Psoas muscle (tissue), 8 donors: ENCODE results near the gene FLVCR1. TPM values are rescaled to one million over a fixed set of nuclear protein-coding genes. Genes with fewer than 3 reads are reported as not detected.

Experiments
- ATAC-seq, 4 donors: fragments of 200-7000 bp; cut with Tn5 transposase; one replicate each; pipeline ENCODE4 v1.9.1; 2020; ENCODE audit warnings: moderate library complexity in 3 of 4, mild to moderate bottlenecking in 2 of 4
- DNase-seq, 2 donors: peaks; one replicate each; pipeline ENCODE4 v3.0.0-alpha.2; 2020
- H3K27ac ChIP-seq: fragments of 200-600 bp; one replicate; pipeline ENCODE4 v1.8.0; 2022
- H3K27me3 ChIP-seq, 3 donors: fragments of 200-600 bp in 1 of 3; one replicate each; pipeline versions ENCODE4 v1.6.1 to v1.8.0; 2013 to 2022; ENCODE audit warnings: low read length in 2 of 3, mild to moderate bottlenecking in 2 of 3, moderate library complexity in 1 of 3; ENCODE audit not compliant: insufficient read depth in 3 of 3
- H3K36me3 ChIP-seq, 2 donors: fragments of 200-600 bp in 1 of 2; one replicate each; pipeline versions ENCODE4 v1.6.1 to v1.8.0; 2013 to 2022; ENCODE audit warnings: low read depth in 1 of 2, mild to moderate bottlenecking in 1 of 2, moderate library complexity in 1 of 2; ENCODE audit not compliant: insufficient read depth in 1 of 2
- H3K4me1 ChIP-seq: fragments of 200-600 bp; one replicate; pipeline ENCODE4 v1.8.0; 2022
- H3K4me3 ChIP-seq: fragments of 200-600 bp; one replicate; pipeline ENCODE4 v1.8.0; 2022; ENCODE audit warnings: mild to moderate bottlenecking
- H3K9me3 ChIP-seq: fragments of 200-600 bp; one replicate; pipeline ENCODE4 v1.8.0; 2022
- WGBS, 3 donors: extraction: QIAGEN DNeasy Blood & Tissue Kit; methylation state at CpG; one replicate each; pipeline versions ENCODE4 v1.1.6 to v1.1.7; 2013; 5-methylcytosine and 5-hydroxymethylcytosine counted together
- intact Hi-C, 2 donors: fragments of 100-400 bp; cut with DNase I; formaldehyde crosslinking; loops; one replicate each; pipeline versions ENCODE4 v1.11.0 to v1.14.2; 2022
- polyA plus RNA-seq, 3 donors: library from polyadenylated mRNA; stranded (reverse); fragments of 200-250 nt; gene quantifications; one replicate each; pipeline ENCODE4 v1.2.3, GENCODE V29; 2013
- total RNA-seq, 4 donors: library from RNA; stranded (reverse); fragmentation: NEBNext Ultra II Directional in 2 of 4; extraction: Animal tissue kit (Norgen Biotek cat#: 25700) in 2 of 4; gene quantifications; one replicate each; pipeline versions ENCODE4 v1.2.1 to v1.2.4, GENCODE V29; 2021 to 2023
- TF ChIP-seq, protein P1 (sequence below): fragments of 200-600 bp; IDR thresholded peaks from one replicate; pipeline ENCODE4 v1.8.0; 2022; ENCODE audit warnings: antibody characterized with exemption
- donor health status: healthy with polysubstance abuse.
- donor health status: DM: no; HTN: no; CAD: no; lungs with moderate emphysema.
- donor health status: Bipolar disorder and iron deficiency.
- donor health status: healthy.
- donor health status: DM: yes; HTN: yes; CAD: no.
- donor health status: DM: no; HTN: no; CAD: no.
- donor health status: DM: no; HTN: no; CAD: no.
- donor health status: DM: yes; HTN: yes; CAD: no.

The FLVCR1 gene
- total and polyA plus RNA-seq, 7 donors: 0.52 to 2.6 (median 1.5) TPM

DNA sequence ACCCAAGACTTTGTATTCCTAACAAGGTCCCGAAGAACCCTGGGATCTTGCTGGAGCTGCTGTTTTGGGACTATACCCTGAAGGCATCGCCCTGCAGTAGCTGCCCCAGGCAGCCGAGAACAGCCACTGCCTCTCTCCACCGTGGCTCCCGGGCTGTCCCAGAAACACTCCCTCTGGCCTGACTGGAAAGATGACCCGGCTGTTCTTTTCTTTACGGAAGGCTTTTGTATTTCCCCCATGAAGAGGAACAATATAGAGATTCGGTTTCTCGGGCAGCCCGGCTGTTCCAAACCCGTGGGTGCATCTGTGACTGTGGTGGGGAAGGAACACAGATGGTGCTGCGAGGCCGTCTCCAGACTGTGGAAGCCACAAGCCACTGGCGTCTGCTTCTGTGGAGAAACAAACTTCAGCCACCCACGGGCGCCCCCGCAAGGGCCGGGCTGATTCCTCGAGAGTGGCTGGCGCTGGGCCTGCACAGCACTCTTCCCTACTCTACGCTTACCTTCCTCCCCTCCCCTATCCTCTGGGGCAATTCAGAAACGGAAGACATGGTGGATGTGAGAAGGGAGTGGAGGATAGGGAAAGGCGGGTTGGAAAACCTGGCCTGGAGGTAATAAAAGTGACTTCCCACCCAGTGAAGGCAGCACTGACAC, 58.5 kb downstream of the FLVCR1 start:
- no peaks in the 10 kb centered on the region for H3K27me3 ChIP-seq
- TF ChIP-seq, protein P1, sequence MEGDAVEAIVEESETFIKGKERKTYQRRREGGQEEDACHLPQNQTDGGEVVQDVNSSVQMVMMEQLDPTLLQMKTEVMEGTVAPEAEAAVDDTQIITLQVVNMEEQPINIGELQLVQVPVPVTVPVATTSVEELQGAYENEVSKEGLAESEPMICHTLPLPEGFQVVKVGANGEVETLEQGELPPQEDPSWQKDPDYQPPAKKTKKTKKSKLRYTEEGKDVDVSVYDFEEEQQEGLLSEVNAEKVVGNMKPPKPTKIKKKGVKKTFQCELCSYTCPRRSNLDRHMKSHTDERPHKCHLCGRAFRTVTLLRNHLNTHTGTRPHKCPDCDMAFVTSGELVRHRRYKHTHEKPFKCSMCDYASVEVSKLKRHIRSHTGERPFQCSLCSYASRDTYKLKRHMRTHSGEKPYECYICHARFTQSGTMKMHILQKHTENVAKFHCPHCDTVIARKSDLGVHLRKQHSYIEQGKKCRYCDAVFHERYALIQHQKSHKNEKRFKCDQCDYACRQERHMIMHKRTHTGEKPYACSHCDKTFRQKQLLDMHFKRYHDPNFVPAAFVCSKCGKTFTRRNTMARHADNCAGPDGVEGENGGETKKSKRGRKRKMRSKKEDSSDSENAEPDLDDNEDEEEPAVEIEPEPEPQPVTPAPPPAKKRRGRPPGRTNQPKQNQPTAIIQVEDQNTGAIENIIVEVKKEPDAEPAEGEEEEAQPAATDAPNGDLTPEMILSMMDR: no peak
- intact Hi-C loops: no loop called here
- H3K36me3 ChIP-seq: no peaks in the 10 kb centered on the region
- peak; percentile 29 to 56 for DNase-seq
- 16 to 19% (median 17%) methylated on average over 23 of the region's 23 CpGs for WGBS, 3 donors
- no peak overlapping the region for H3K27ac ChIP-seq
- no peaks in the 10 kb centered on the region for H3K9me3 ChIP-seq
- peak; percentile 30 to 56 (median 42) for ATAC-seq
- H3K4me1 ChIP-seq: peaks cover 3% of the 10 kb centered on the region
- peak overlapping the region; percentile 41 for H3K4me3 ChIP-seq

DNA sequence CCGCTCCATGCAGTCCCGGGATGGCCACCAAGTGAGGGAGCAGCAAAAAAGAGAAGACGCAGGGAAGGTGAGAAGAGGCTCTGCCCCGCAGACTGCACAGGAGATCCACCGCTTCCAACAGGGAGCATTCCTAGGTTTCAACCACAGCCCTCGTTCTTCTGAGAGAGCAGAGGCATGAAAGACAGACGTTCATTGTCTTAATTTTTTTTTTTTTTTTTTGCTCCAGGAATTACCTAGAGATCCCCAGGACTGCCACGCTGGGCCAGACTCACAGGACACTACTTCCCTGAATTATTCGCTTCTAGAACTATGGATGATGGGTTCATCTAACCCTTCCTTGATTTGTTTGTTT, 59.0 kb downstream of the FLVCR1 start:
- H3K36me3 ChIP-seq: no peaks in the 10 kb centered on the region
- H3K4me1 ChIP-seq: peaks cover 3% of the 10 kb centered on the region
- H3K27me3 ChIP-seq: no peaks in the 10 kb centered on the region
- H3K4me3 ChIP-seq: peak overlapping the region; percentile 41
- 72 to 77% (median 74%) methylated on average over 9 of the region's 9 CpGs for WGBS, 3 donors
- TF ChIP-seq, protein P1: no peak
- H3K9me3 ChIP-seq: no peaks in the 10 kb centered on the region
- no peak for DNase-seq
- no peak overlapping the region for H3K27ac ChIP-seq
- intact Hi-C loops: no loop called here
- ATAC-seq: no peak

DNA sequence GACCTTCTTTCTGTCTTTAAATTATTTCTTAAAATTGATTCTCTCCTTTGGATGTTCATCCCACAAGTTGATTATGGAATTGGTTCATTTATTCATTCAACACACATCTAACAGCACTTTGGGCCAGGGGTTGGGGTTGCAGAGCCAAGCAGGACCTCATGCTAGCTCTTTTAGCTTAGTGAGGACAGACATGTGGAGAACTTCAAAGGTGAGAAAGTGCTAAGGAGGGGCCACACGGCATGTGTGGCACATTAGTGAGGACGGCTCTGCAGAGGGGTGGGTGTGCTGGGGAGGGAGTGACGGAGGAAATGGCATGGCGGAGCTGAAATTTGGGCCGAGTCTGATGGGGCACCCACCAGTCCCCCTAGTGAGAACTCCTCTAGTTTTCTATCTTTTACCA, 59.8 kb downstream of the FLVCR1 start:
- no peak for DNase-seq
- H3K4me1 ChIP-seq: peaks cover 3% of the 10 kb centered on the region
- H3K4me3 ChIP-seq: no peak overlapping the region
- H3K36me3 ChIP-seq: no peaks in the 10 kb centered on the region
- H3K9me3 ChIP-seq: no peaks in the 10 kb centered on the region
- 78 to 82% (median 81%) methylated on average over 5 of the region's 5 CpGs for WGBS, 3 donors
- no peak for ATAC-seq
- no peak overlapping the region for H3K27ac ChIP-seq
- intact Hi-C loops: no loop called here
- H3K27me3 ChIP-seq: no peaks in the 10 kb centered on the region
- TF ChIP-seq, protein P1: no peak

DNA sequence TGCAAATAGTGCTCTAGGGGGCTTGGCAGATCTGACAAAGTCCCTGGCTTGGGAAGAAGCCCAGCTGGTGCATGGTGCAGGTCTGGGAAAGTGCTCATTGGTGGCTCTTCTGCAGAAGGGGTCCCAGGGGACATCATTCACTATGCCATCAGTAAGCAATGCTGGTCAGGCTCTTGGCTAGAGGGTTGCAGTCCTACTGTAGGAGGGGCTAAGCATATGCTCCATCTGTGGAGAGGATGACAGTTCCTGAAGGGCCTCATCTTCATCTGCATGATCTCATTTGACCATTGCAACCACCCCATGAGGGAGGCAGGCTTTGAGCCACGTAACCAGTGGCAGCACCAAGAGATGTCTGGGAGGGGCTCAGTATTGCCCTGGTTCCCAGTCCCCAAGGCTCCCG, 60.7 kb downstream of the FLVCR1 start:
- Histone ChIP-seq H3K4me1 (peaks cover 3% of the 10 kb centered on the region), H3K4me3 (no peak overlapping the region), H3K27ac (no peak overlapping the region), H3K27me3 (no peaks in the 10 kb centered on the region), H3K9me3 (no peaks in the 10 kb centered on the region), H3K36me3 (no peaks in the 10 kb centered on the region)
- WGBS, 3 donors: 61 to 97% (median 76%) methylated on average over 2 of the region's 2 CpGs
- intact Hi-C loops: no loop called here
- TF ChIP-seq, protein P1: no peak
- DNase-seq: no peak
- ATAC-seq: no peak

DNA sequence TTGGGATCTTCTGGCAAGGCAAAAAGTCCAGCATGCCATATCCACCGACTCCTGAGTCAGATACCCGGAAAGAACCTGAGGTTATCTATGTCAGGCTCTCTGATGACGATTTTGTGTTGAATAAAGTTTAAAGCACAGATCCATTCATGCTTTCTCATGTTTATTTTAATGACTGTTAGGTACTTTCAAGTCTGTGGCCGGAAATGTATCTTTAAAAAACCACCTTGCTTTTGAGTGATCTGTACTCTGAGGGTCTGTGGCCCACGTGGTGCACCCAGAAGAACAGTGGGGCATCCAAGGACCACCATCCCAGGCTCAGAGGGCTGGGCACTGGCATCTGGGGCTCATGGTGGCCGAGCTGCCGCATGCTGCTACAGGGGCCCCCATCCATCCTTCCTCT, 62.2 kb downstream of the FLVCR1 start:
- DNase-seq: no peak
- Histone ChIP-seq H3K4me3 (no peak overlapping the region), H3K27ac (no peak overlapping the region), H3K27me3 (no peaks in the 10 kb centered on the region), H3K9me3 (no peaks in the 10 kb centered on the region), H3K4me1 (peaks cover 3% of the 10 kb centered on the region), H3K36me3 (no peaks in the 10 kb centered on the region)
- TF ChIP-seq, protein P1: no peak
- intact Hi-C loops: no loop called here
- no peak for ATAC-seq
- 82 to 86% (median 83%) methylated on average over 7 of the region's 7 CpGs for WGBS, 3 donors
